CD4-positive, alpha-beta T cell treated with Interleukin-6 at 100 ng/mL for 8 hours (primary cell): ENCODE results near the gene MFSD6L.
"Not testable (repeated sequence)": the region's sequence is repeated elsewhere in the genome, so short reads cannot be mapped to it uniquely, and the experiment has no call there.

Experiments used
- DNase-seq: peaks from one replicate; pipeline ENCODE4 v3.0.0-alpha.2; 2020; ENCODE audit warnings: mixed read lengths, low spot score

MFSD6L gene

GRCh38 chr17:8826808-8827435 is 27.8 kb upstream of the MFSD6L start:
- no peak for DNase-seq

GRCh38 chr17:8825802-8826201 is 26.6 kb upstream of the MFSD6L start:
- DNase-seq = no peak

- no peak for DNase-seq
Measured at GRCh38 chr17:8823279-8823678, 24.1 kb upstream of the MFSD6L start.

- DNase-seq = no peak
Measured at GRCh38 chr17:8822401-8823035, 23.4 kb upstream of the MFSD6L start.

GRCh38 chr17:8821446-8822105 is 22.4 kb upstream of the MFSD6L start:
- DNase-seq = no peak

- no peak for DNase-seq
Measured at GRCh38 chr17:8820311-8821010, 21.3 kb upstream of the MFSD6L start.

GRCh38 chr17:8818654-8819330 is 19.6 kb upstream of the MFSD6L start:
- no peak for DNase-seq

GRCh38 chr17:8818047-8818446 is 18.9 kb upstream of the MFSD6L start:
- no peak for DNase-seq

- DNase-seq = no peak
Measured at GRCh38 chr17:8806926-8807550, 7.9 kb upstream of the MFSD6L start.

GRCh38 chr17:8806253-8806925 is 7.2 kb upstream of the MFSD6L start:
- DNase-seq = no peak

- not testable (repeated sequence) for DNase-seq
Measured at GRCh38 chr17:8805396-8805795, 6.2 kb upstream of the MFSD6L start.

GRCh38 chr17:8803531-8804420 is 4.6 kb upstream of the MFSD6L start:
- DNase-seq = no peak

GRCh38 chr17:8801135-8801840 is 2.1 kb upstream of the MFSD6L start:
- DNase-seq = no peak

- no peak for DNase-seq
Measured at GRCh38 chr17:8800656-8801055, 1.5 kb upstream of the MFSD6L start.

- DNase-seq = no peak
Measured at GRCh38 chr17:8799570-8800212, 526 bp upstream of the MFSD6L start.

- no peak for DNase-seq
Measured at GRCh38 chr17:8798176-8798845, 854 bp downstream of the MFSD6L start.

- no peak for DNase-seq
Measured at GRCh38 chr17:8797621-8798175, 1.5 kb downstream of the MFSD6L start.

- no peak for DNase-seq
Measured at GRCh38 chr17:8794636-8795035, 4.5 kb downstream of the MFSD6L start.
